Epithelial cell of prostate (primary cell): ENCODE data around the gene SCYGR8.
"Not testable (repeated sequence)": the region's sequence is repeated elsewhere in the genome, so short reads cannot be mapped to it uniquely, and the experiment has no call there.

Source experiments
- DNase-seq: peaks from one replicate; pipeline ENCODE4 v3.0.0-alpha.2; 2011; ENCODE audit warnings: low read depth, low spot score
- H3K27ac ChIP-seq: fragments of 450-650 bp; 2 replicates; pipeline ENCODE4 v1.5.1; 2017; ENCODE audit warnings: mild to moderate bottlenecking

The SCYGR8 gene, protein sequence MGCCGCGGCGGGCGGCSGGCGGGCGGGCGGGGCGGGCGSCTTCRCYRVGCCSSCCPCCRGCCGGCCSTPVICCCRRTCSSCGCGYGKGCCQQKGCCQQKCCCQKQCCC

DNA sequence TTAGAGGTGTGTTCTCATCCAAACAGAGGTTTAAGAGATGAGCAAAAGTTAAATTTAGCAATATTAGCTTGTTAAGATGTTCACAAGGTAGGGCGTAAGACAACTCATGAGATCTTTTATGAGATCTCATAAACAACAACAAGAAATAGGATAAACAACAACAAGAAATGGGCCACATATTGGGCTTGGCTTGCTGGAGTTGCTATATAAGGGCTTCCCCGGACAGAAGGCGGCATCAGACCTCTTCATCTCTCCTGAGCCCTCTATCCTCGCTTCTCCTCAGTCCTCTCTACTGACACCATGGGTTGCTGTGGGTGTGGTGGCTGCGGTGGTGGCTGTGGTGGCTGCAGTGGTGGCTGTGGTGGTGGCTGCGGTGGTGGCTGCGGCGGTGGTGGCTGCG, at the start of gene SCYGR8:
Gene SCYGR8, plus strand, starts transcription at position 301 of the 400 bp plus-strand sequence. Its CDS starts 0 bp downstream, at position 301.
- H3K27ac ChIP-seq, result no peak within 1 kb of the TSS
- DNase-seq, result no peak

DNA sequence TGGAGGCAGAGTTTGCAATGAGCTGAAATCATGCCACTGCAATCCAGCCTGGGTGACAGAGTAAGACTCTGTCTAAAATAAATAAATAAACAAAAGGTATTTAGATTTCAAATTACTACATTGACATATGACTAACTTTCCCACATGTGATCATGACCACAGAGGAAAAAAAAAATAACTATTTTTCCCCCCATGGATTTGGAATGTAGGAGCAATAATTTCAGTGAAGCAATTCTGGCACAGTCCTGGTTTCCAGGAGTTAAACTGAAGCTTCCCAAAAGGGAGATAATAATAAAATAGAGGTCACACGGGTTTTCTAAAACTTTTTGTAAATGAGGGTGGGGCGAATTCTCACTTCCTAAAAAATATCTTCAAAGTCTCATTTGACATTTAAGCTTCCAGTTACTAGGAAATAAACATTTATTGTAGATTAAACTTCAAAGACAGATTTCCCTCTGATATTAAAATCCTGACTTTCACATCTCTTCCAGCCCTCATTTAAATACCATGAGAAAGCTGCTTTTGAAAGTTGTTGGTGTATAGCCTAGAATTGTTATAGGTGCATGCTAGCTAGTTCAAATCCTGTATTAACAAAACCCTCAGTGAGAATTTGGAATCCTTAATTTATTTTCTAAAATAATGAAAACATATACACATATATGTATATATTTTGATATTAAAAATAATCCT, 48.6 kb upstream of the SCYGR8 start:
- DNase-seq, result no peak
- no peak overlapping the region for H3K27ac ChIP-seq

DNA sequence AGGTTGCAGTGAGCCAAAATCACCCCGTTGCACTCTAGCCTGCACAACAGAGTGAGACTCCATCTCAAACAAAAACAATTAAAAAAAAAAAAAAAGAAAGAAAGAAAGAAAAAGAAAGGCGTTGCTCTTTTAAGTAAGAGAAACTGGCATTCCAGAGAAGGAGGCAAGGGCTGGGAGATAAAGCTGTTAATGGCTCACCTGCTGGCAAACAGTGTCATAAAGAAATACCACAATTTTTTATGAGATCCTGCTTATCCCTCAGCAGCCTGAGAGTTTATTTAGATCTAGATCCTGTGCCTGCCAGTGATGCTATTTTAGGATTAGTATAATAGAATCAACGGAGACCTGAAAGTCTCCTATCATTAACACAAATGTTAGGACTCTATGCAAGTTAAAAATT, 44.1 kb upstream of the SCYGR8 start:
- no peak overlapping the region for H3K27ac ChIP-seq
- no peak for DNase-seq

DNA sequence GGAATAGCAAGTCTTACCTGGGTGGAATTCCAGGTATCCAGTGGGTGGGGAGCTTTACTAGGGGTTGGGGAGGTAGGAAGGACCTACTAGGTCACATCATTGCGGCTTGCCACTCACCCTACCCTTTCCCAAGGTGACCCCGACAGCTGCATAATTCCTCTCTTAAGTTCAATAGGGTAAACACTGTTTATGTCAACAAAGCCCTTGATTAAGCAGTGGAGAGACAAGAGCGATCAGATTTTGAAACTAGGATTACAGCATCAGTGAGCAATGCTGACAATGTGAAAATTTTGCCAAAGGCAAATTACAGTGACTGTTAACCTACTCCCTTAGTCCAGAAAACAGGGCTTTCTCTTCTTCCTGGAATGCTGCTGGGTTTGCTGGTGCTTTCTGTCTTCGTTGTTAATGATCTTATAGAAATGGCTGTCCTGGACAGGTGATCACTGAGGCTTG, 42.4 kb upstream of the SCYGR8 start:
- H3K27ac ChIP-seq, result peak overlapping the region; percentile 41
- DNase-seq, result peak; percentile 45

DNA sequence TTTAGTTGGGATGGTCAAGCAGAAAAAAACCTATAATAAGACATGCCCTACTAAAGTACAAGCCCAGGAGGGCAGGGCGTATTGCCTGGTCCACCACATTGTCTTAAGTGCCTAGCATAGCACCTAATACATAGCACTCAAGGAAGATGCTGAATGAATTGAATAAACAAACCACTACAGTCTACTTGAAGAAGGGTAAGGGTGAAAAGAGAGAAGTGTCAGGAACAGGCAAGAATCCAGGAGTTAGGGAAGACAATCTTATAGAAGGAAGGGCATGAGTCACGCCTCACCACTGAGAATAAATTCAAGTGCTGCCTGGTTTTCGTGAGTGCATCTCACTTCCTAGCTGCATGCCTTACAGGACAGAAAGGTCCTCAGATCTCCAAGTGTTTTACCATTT, 41.7 kb upstream of the SCYGR8 start:
- DNase-seq, result no peak
- peak overlapping the region; percentile 41 for H3K27ac ChIP-seq

DNA sequence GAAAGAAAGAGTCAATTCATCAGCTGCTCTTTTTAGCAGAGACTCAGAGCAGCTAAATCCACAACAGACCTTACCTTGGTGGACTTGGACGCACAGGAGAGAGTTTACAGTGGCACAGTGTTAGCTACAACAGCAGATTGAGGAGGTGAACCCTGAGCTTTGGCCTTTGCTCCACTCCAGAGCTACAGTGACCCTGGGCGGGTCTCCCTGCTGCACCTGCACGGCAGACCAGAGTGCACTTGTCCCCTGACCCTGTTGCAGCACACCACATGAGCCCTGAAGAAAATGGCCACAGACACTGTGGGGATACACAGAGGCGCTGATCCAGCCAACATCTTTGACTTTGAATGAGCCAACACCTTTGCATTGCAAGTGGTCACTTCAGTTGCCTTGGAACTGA, 38.8 kb upstream of the SCYGR8 start:
- H3K27ac ChIP-seq, result no peak overlapping the region
- DNase-seq, result no peak

DNA sequence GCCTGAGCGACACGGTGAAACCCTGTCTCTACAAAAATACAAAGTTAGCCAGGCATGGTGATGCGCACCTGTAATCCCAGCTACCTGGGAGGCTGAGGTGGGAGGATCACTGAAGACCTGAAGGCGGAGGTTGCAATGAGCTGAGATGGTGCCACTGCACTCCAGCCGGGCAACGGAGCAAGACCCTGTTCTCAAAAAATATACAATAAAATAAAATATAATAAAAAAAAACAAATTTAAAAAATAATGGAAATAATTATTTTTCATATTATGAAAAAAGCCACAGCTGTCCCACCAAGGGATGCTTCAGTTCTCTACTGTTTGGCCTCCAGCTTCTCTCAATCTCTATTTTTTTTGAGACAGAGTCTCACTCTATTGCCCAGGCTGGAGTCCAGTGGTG, 38.3 kb upstream of the SCYGR8 start:
- DNase-seq, result no peak
- H3K27ac ChIP-seq, result no peak overlapping the region

DNA sequence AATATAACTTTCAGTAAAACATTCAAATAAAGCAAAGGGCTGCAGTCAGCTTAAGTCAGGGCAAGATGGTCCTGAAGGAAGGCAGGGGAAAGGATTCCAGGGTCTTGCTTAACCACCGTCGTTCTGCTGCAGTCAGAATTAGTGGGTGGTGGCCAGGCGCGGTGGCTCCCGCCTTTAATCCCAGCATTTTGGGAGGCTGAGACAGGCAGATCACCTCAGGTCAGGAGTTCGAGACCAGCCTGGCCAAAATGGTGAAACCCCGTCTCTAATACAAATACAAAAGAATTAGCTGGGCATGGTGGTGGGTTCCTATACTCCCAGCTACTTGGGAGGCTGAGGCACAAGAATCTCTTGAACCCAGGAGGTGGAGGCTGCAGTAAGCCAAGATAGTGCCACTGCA, 34.7 kb upstream of the SCYGR8 start:
- no peak overlapping the region for H3K27ac ChIP-seq
- no peak for DNase-seq

DNA sequence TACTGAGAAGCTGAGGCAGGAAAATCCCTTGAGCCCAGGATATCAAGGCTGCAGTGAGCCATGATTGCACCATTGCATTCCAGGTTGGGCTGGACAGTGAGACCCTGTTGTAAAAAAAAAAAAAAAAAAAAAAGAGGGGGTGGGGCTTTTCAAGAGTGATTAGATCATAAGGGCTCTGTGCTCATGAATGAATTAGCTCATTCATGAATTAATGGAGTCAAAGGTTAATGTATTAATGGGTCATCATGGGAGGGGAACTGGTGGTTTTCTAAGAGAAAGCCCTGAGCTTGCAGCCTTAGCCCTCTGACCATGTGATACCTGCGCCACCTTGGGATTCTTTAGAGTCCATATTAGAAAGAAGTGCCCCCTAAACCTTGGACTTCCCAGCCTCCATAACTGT, 32.4 kb upstream of the SCYGR8 start:
- no peak for DNase-seq
- H3K27ac ChIP-seq, result no peak overlapping the region

DNA sequence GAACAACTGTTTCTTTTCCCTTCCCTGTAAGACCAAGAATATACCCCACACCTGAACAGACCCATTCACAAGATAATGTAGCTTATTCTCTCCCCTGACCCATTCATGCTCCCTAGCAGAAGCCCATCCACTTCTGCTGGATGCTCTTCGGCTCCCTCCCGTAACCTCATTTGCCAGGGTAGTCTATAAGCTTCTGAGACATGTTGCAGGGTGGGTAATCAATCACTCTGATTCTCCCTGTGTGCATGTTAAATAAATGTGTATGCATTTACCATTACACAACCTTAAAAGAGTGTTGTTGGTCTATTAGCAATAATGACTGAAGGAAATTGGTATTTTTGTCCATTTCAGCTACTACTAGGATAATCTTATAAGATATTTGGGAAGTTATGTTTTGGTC, 29.2 kb upstream of the SCYGR8 start:
- DNase-seq, result no peak
- no peak overlapping the region for H3K27ac ChIP-seq

DNA sequence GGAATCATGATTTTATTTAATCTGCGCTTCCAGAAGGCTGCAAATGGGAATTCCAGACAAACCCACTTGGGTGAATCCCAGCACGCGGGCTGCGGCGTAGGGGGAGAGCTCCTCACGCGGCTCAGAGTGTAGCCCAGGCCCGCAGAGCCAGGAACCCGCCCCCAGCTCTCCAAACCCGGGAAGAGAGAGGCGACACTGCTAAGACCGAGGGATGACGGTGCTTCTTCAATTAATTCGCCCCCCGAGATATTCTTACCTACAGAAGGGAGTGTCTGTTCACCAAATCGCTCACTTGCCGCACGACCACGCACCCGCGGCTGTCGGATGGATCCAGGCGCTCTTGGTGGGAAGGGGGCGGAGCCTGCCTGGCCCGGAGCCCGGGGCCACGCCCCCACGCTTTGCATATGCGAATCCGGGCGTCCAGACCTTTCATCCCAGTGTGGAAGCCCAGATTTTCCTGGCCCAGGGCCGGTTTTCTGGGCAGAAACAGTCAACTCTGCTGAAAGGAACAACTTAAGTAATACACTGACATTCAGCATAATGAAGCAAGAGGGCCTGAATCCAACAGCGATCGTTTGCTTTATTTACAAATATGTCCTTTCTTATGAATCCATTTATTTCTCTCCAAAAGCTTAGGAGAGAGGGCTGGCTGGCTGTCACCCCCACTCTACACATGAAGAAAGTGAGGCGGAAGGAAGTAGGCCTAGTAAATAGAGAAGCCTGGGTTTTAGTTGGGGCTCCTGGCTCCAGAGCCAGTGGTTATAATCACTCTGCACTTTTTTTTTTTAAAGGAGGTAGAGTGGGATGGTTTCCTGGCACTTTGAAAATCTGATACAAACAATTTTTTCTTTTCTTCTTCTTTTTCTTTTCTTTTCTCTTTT, 27.8 kb upstream of the SCYGR8 start, which contains the start of gene SLC19A3:
Gene SLC19A3, minus strand, starts transcription at position 342 of the 881 bp plus-strand sequence. CDS start 15,710 bp downstream, outside the sequence.
- H3K27ac ChIP-seq, result no peak within 1 kb of the TSS
- DNase-seq, result no peak

DNA sequence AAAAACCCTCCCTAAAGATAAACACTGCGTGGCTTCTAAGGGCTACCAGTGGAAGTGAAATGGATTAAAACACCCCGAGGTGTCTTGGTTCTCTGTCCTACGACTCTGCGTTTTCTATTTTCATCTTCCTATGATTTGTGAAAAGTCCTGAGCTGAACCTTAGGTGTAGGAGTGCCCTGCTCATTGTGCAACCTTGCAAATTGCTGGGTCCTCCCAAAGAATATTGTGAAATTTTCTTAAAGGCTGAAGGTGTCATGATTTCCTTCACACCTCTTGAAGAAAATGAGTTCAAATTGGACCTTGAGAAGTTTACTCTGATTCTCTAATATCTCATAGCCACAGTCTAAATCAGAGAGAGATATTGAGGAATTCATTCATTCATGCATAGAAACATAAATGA, 26.1 kb upstream of the SCYGR8 start:
- H3K27ac ChIP-seq, result no peak overlapping the region
- no peak for DNase-seq

DNA sequence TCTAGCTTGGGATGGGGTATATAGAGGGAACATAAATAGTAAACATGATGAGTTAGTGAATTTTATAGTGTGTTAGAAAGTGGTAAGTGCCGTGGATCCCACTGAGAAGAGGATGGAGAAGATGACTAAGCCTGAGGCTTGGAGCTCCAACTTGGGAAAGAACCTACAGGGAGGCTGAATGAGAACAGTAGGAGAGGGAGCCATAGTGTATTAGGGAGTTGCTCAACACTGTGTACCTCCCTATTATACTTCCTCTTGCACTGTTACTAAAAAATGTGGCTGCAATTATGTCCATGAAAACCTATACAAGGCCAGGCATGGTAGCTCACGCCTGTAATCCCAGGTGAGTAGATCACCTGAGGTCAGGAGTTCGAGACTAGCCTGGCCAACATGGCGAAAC, 25.0 kb upstream of the SCYGR8 start:
- no peak for DNase-seq

DNA sequence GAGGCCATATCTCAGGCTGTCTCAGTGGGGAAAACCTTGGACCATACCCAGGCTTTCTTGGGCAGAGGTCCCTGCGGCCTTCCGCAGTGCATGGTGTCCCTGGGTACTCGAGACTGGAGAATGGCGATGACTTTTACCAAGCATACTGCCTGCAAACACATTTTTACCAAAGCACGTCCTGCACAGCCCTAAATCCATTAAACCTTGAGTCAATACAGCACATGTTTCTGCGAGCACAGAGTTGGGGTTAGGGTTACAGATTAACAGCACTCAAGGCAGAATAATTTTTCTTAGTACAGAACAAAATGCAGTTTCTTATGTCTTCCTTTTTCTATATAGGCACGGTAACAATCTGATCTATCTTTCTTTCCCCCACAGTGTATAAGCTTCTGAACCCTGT, 22.9 kb upstream of the SCYGR8 start:
- not testable (repeated sequence) for H3K27ac ChIP-seq, DNase-seq

More for the DNA sequence above, 25.0 kb upstream of the SCYGR8 start:
- H3K27ac ChIP-seq, result no peak overlapping the region

DNA sequence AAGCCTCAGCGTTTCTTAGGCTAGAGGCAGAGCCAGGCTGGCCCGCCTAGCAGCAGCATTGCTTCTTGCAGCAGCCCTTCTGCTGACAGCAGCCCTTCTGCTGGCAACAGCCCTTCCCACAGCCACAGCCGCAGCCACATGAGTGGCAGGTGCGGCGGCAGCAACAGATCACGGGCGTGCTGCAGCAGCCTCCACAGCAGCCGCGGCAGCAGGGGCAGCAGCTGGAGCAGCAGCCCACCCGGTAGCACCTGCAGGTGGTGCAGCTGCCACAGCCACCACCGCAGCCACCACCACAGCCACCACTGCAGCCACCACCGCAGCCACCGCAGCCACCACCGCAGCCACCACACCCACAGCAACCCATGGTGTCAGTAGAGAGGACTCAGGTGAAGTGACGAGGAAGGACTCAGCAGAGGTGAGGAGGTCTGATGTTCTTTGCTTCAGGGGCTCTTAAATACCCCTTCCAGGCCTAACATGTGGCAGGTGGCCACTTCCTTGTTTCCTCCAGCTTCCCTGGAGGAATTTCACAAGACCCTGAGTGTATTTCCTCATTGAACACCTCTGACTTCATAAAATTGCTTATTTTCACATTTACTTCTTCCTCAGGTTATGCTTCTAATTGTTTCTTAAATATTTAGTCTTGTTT, 21.2 kb upstream of the SCYGR8 start, which contains the start of gene SCYGR6:
Gene SCYGR6, minus strand, starts transcription at position 364 of the 646 bp plus-strand sequence. Its CDS starts 0 bp downstream, at position 364.
- H3K27ac ChIP-seq, result no peak within 1 kb of the TSS
- DNase-seq, result no peak

DNA sequence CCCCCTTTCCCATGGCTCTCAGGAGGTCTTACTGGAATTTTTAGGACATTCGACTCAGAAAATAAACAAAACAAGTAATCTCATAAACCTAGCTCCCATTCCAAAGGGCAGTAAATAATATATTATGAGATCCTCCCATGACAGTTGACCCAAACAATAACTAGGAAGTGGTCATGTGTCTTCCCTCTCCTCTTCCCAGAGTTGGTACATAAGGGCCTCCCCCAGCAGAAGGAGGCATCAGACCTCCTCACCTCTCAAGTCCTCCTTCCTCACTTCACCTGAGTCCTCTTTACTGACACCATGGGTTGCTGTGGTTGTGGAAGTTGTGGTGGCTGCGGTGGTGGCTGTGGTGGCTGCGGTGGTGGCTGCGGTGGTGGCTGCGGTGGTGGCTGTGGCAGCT, 17.7 kb upstream of the SCYGR8 start, which contains the start of gene SCYGR7:
Gene SCYGR7, plus strand, starts transcription at position 301 of the 400 bp plus-strand sequence. Its CDS starts 0 bp downstream, at position 301.
- no peak for DNase-seq

DNA sequence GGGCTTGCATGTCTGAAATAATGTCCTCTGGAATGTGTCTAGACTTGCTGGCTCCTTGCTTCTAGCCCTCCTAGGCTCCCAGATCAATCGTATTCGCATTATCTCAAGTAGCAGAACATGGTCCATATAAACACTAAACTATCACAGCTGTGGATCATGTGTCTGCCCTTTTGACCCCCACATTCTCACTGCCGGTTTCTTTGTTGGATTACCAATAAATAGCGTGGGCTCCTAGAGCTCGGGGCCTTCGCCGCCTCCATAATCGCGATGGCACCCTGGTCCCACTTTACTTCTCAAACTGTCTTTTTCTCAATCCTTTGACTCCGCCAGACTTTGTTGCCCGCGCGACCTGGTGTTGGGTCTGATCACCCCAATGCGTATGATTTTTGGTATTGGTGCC, 6.3 kb upstream of the SCYGR8 start:
- DNase-seq, result no peak
- H3K27ac ChIP-seq, result no peak overlapping the region

More for the DNA sequence above, 17.7 kb upstream of the SCYGR8 start, which contains the start of gene SCYGR7:
- no peak within 1 kb of the TSS for H3K27ac ChIP-seq

DNA sequence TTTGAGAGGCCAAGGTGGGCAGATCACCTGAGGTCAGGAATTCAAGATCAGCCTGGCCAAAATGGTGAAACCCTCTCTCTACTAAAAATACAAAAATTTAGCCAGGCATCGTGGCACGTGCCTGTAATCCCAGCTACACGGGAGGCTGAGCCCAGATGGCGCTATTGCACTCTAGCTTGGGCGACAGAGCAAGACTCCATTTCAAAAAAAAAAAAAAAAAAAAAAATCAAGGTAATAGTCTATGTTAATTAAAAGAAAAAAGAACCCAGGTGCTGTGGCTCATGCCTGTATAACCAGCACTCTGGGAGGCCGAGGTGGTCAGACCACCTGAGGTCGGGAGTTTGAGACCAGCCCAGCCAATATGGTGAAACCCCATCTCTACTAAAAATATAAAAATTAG, 5.0 kb upstream of the SCYGR8 start:
- H3K27ac ChIP-seq, DNase-seq: not testable (repeated sequence)

DNA sequence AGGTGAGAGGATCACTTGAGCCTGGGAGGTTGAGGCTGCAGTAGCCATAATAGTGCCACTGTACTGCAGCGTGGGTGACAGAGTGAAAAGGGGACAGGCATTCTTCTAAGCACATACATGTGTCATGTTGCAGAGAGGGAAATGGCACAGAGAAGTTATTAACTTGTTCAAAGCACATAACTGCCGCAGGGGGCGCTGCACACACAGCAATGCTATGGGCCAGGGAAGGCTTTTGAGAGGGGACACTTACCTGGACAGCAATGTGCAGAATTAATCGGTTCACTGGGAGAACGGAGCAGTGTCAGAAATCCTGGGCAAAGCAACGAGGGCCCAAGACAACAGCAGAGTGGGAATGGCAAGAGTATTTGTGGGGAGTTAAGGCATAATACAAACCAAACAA, 2.4 kb downstream of the SCYGR8 start:
- DNase-seq, result no peak
- H3K27ac ChIP-seq, result no peak overlapping the region

DNA sequence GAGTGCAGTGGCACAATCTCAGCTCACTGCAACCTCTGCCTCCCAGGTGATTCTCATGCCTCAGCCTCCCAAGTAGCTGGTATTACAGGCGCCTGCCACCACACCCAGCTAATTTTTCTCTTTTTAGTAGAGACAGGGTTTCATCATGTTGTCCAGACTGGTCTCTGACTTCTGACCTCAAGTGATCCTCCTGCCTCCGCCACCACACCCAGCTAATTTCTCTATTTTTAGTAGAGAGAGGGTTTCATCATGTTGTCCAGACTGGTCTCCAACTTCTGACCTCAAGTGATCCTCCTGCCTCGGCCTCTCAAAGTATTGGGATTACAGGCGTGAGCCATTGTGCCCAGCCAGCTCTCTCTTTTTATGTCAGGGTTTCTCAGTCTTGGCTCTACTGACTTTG, 10.6 kb downstream of the SCYGR8 start:
- H3K27ac ChIP-seq, DNase-seq: not testable (repeated sequence)
